ENCODE measurements around the gene HOXB6. TPM values are rescaled to one million over a fixed set of nuclear protein-coding genes. Genes with fewer than 3 reads are reported as not detected.

The HOXB6 gene
- total and polyA plus RNA-seq, 4 donors = 0.17 to 1.1 (median 0.46) TPM

DNA sequence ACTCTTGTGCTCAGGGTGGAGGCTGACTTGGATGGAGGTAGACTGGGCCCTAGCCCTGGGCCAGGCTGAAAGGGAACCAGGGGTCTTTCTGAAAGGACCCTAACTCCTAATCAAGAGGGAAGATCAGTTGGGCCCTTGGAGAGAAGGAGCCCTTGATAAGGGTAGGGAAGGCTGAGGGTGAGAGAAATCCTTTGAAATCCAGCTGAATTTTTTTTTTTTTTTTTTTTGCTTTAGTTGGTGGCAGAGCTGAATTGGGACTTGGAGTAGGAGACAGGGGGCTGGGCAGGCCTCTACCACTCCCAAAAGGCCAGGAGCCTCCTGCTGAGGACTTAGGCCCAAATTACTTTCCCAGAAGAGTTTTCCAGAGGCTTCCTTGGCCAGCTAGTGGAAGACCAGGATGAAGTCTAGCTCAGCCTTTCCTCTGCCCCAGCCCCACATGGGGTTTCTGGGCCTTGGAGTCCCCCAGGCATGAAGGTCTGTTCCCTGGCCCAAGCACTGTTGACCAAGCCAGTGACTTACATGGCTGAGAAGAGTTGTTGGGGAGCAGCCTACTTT lies 14.1 kb downstream of the HOXB6 start:
- no peak for DNase-seq (ENCODE audit: low spot score)
- Histone ChIP-seq H3K9me3 (ENCODE audit: control insufficient read depth in 4 of 4, low read length in 3 of 4) (no peaks in the 10 kb centered on the region), H3K27me3 (ENCODE audit: control insufficient read depth in 4 of 4, insufficient read depth in 4 of 4, low read length in 3 of 4) (peaks cover 2 to 15% (median 8%) of the 10 kb centered on the region in 4 donors), H3K27ac (ENCODE audit: low read depth in 1 of 2, low read length in 2 of 2) (no peak overlapping the region), H3K4me1 (ENCODE audit: control insufficient read depth in 4 of 4, insufficient read depth in 4 of 4, low read length in 3 of 4) (peaks cover 2 to 18% (median 8%) of the 10 kb centered on the region in 4 donors), H3K36me3 (ENCODE audit: control insufficient read depth in 4 of 4, insufficient read depth in 3 of 4, low read depth in 1 of 4, low read length in 3 of 4) (no peaks in the 10 kb centered on the region), H3K4me3 (ENCODE audit: low read depth in 1 of 3, low read length in 3 of 3) (no peak overlapping the region), H3K9ac (ENCODE audit: low read depth in 1 of 2, low read length in 2 of 2) (no peak overlapping the region)
- TF ChIP-seq JUND (IDR thresholded peaks at IDR 0.05) (no peak), NR2F2 (IDR thresholded peaks at IDR 0.05) (no peak), FOXA2 (IDR thresholded peaks at IDR 0.05) (no peak), TAF1 (conservative IDR thresholded peaks at IDR 0.05) (no peak), RAD21 (IDR thresholded peaks at IDR 0.05) (no peak), RXRA (IDR thresholded peaks at IDR 0.05) (no peak), EGR1 (IDR thresholded peaks at IDR 0.05; ENCODE audit: low read depth in 2 of 2) (no peak), GABPA (IDR thresholded peaks at IDR 0.05 in 1 of 2, conservative IDR thresholded peaks at IDR 0.05 in 1 of 2) (no peak), HNF4A (conservative IDR thresholded peaks at IDR 0.05) (no peak), HNF4G (IDR thresholded peaks at IDR 0.05) (no peak), FOXA1 (IDR thresholded peaks at IDR 0.05) (no peak), SP1 (IDR thresholded peaks at IDR 0.05) (no peak), YY1 (IDR thresholded peaks at IDR 0.05) (no peak), MAX (IDR thresholded peaks at IDR 0.05) (no peak)
- TF ChIP-seq, protein P1, sequence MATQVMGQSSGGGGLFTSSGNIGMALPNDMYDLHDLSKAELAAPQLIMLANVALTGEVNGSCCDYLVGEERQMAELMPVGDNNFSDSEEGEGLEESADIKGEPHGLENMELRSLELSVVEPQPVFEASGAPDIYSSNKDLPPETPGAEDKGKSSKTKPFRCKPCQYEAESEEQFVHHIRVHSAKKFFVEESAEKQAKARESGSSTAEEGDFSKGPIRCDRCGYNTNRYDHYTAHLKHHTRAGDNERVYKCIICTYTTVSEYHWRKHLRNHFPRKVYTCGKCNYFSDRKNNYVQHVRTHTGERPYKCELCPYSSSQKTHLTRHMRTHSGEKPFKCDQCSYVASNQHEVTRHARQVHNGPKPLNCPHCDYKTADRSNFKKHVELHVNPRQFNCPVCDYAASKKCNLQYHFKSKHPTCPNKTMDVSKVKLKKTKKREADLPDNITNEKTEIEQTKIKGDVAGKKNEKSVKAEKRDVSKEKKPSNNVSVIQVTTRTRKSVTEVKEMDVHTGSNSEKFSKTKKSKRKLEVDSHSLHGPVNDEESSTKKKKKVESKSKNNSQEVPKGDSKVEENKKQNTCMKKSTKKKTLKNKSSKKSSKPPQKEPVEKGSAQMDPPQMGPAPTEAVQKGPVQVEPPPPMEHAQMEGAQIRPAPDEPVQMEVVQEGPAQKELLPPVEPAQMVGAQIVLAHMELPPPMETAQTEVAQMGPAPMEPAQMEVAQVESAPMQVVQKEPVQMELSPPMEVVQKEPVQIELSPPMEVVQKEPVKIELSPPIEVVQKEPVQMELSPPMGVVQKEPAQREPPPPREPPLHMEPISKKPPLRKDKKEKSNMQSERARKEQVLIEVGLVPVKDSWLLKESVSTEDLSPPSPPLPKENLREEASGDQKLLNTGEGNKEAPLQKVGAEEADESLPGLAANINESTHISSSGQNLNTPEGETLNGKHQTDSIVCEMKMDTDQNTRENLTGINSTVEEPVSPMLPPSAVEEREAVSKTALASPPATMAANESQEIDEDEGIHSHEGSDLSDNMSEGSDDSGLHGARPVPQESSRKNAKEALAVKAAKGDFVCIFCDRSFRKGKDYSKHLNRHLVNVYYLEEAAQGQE (IDR thresholded peaks at IDR 0.05) = no peak
- TF ChIP-seq, protein P2, sequence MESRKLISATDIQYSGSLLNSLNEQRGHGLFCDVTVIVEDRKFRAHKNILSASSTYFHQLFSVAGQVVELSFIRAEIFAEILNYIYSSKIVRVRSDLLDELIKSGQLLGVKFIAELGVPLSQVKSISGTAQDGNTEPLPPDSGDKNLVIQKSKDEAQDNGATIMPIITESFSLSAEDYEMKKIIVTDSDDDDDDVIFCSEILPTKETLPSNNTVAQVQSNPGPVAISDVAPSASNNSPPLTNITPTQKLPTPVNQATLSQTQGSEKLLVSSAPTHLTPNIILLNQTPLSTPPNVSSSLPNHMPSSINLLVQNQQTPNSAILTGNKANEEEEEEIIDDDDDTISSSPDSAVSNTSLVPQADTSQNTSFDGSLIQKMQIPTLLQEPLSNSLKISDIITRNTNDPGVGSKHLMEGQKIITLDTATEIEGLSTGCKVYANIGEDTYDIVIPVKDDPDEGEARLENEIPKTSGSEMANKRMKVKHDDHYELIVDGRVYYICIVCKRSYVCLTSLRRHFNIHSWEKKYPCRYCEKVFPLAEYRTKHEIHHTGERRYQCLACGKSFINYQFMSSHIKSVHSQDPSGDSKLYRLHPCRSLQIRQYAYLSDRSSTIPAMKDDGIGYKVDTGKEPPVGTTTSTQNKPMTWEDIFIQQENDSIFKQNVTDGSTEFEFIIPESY (IDR thresholded peaks at IDR 0.05) = no peak
- TF ChIP-seq, protein P3, sequence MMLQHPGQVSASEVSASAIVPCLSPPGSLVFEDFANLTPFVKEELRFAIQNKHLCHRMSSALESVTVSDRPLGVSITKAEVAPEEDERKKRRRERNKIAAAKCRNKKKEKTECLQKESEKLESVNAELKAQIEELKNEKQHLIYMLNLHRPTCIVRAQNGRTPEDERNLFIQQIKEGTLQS (IDR thresholded peaks at IDR 0.05) = no peak
- TF ChIP-seq, protein P4, sequence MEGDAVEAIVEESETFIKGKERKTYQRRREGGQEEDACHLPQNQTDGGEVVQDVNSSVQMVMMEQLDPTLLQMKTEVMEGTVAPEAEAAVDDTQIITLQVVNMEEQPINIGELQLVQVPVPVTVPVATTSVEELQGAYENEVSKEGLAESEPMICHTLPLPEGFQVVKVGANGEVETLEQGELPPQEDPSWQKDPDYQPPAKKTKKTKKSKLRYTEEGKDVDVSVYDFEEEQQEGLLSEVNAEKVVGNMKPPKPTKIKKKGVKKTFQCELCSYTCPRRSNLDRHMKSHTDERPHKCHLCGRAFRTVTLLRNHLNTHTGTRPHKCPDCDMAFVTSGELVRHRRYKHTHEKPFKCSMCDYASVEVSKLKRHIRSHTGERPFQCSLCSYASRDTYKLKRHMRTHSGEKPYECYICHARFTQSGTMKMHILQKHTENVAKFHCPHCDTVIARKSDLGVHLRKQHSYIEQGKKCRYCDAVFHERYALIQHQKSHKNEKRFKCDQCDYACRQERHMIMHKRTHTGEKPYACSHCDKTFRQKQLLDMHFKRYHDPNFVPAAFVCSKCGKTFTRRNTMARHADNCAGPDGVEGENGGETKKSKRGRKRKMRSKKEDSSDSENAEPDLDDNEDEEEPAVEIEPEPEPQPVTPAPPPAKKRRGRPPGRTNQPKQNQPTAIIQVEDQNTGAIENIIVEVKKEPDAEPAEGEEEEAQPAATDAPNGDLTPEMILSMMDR (IDR thresholded peaks at IDR 0.05; ENCODE audit: low read depth, low read length, missing input control) = no peak
